ENCODE data around the gene KLHL29.

KLHL29 gene

GRCh38 chr2:23690421-23691105 lies 305.6 kb downstream of the KLHL29 start:
- Histone ChIP-seq H3K9me3 (ENCODE audit: control insufficient read depth, insufficient read depth, low read length) (no peaks in the 10 kb centered on the region), H3K4me1 (ENCODE audit: insufficient read depth, low read length) (peaks cover 6% of the 10 kb centered on the region; the same call in 1 of the 2 replicates), H3K9ac (ENCODE audit: low read depth, low read length) (no peak overlapping the region), H3K36me3 (ENCODE audit: insufficient read depth, low read length) (no peaks in the 10 kb centered on the region)

GRCh38 chr2:23691106-23691470 lies 306.1 kb downstream of the KLHL29 start:
- Histone ChIP-seq H3K36me3 (ENCODE audit: insufficient read depth, low read length) (no peaks in the 10 kb centered on the region), H3K9ac (ENCODE audit: low read depth, low read length) (no peak overlapping the region), H3K9me3 (ENCODE audit: control insufficient read depth, insufficient read depth, low read length) (no peaks in the 10 kb centered on the region), H3K4me1 (ENCODE audit: insufficient read depth, low read length) (peaks cover 6% of the 10 kb centered on the region; the same call in 1 of the 2 replicates)

GRCh38 chr2:23691565-23691964 lies 306.6 kb downstream of the KLHL29 start:
- Histone ChIP-seq H3K9me3 (ENCODE audit: control insufficient read depth, insufficient read depth, low read length) (no peaks in the 10 kb centered on the region), H3K36me3 (ENCODE audit: insufficient read depth, low read length) (no peaks in the 10 kb centered on the region), H3K4me1 (ENCODE audit: insufficient read depth, low read length) (peaks cover 6% of the 10 kb centered on the region; the same call in 1 of the 2 replicates), H3K9ac (ENCODE audit: low read depth, low read length) (no peak overlapping the region)

GRCh38 chr2:23692263-23692662 lies 307.3 kb downstream of the KLHL29 start:
- H3K36me3 ChIP-seq (ENCODE audit: insufficient read depth, low read length), result no peaks in the 10 kb centered on the region
- no peak overlapping the region for H3K9ac ChIP-seq (ENCODE audit: low read depth, low read length)
- peaks cover 6% of the 10 kb centered on the region; the same call in 1 of the 2 replicates for H3K4me1 ChIP-seq (ENCODE audit: insufficient read depth, low read length)
- no peaks in the 10 kb centered on the region for H3K9me3 ChIP-seq (ENCODE audit: control insufficient read depth, insufficient read depth, low read length)

GRCh38 chr2:23692851-23693605 lies 308.0 kb downstream of the KLHL29 start:
- H3K9ac ChIP-seq (ENCODE audit: low read depth, low read length), result no peak overlapping the region
- no peaks in the 10 kb centered on the region for H3K9me3 ChIP-seq (ENCODE audit: control insufficient read depth, insufficient read depth, low read length)
- H3K4me1 ChIP-seq (ENCODE audit: insufficient read depth, low read length), result peaks cover 6% of the 10 kb centered on the region; the same call in 1 of the 2 replicates
- H3K36me3 ChIP-seq (ENCODE audit: insufficient read depth, low read length), result no peaks in the 10 kb centered on the region

GRCh38 chr2:23693606-23693951 lies 308.6 kb downstream of the KLHL29 start:
- H3K4me1 ChIP-seq (ENCODE audit: insufficient read depth, low read length), result peaks cover 6% of the 10 kb centered on the region; the same call in 1 of the 2 replicates
- no peaks in the 10 kb centered on the region for H3K9me3 ChIP-seq (ENCODE audit: control insufficient read depth, insufficient read depth, low read length)
- no peak overlapping the region for H3K9ac ChIP-seq (ENCODE audit: low read depth, low read length)
- no peaks in the 10 kb centered on the region for H3K36me3 ChIP-seq (ENCODE audit: insufficient read depth, low read length)

- H3K4me1 ChIP-seq (ENCODE audit: insufficient read depth, low read length), result peaks cover 6% of the 10 kb centered on the region; the same call in 1 of the 2 replicates
- no peaks in the 10 kb centered on the region for H3K9me3 ChIP-seq (ENCODE audit: control insufficient read depth, insufficient read depth, low read length)
- no peak overlapping the region for H3K9ac ChIP-seq (ENCODE audit: low read depth, low read length)
- H3K36me3 ChIP-seq (ENCODE audit: insufficient read depth, low read length), result 0 out of 2 replicates have a peak, but pooled peaks cover under 1% of the 10 kb centered on the region
Measured at GRCh38 chr2:23694058-23695045, 309.4 kb downstream of the KLHL29 start.

GRCh38 chr2:23695214-23695889 lies 310.4 kb downstream of the KLHL29 start:
- Histone ChIP-seq H3K9me3 (ENCODE audit: control insufficient read depth, insufficient read depth, low read length) (no peaks in the 10 kb centered on the region), H3K36me3 (ENCODE audit: insufficient read depth, low read length) (peaks cover 5% of the 10 kb centered on the region; the same call in 1 of the 2 replicates), H3K9ac (ENCODE audit: low read depth, low read length) (no peak overlapping the region), H3K4me1 (ENCODE audit: insufficient read depth, low read length) (no peaks in the 10 kb centered on the region)

GRCh38 chr2:23695890-23696751 lies 311.1 kb downstream of the KLHL29 start:
- H3K9me3 ChIP-seq (ENCODE audit: control insufficient read depth, insufficient read depth, low read length), result no peaks in the 10 kb centered on the region
- no peak overlapping the region for H3K9ac ChIP-seq (ENCODE audit: low read depth, low read length)
- H3K36me3 ChIP-seq (ENCODE audit: insufficient read depth, low read length), result peaks cover 5% of the 10 kb centered on the region; the same call in 1 of the 2 replicates
- no peaks in the 10 kb centered on the region for H3K4me1 ChIP-seq (ENCODE audit: insufficient read depth, low read length)

- Histone ChIP-seq H3K9me3 (ENCODE audit: control insufficient read depth, insufficient read depth, low read length) (no peaks in the 10 kb centered on the region), H3K9ac (ENCODE audit: low read depth, low read length) (no peak overlapping the region), H3K36me3 (ENCODE audit: insufficient read depth, low read length) (peaks cover 5% of the 10 kb centered on the region; the same call in 1 of the 2 replicates), H3K4me1 (ENCODE audit: insufficient read depth, low read length) (no peaks in the 10 kb centered on the region)
Measured at GRCh38 chr2:23696752-23697045, 311.7 kb downstream of the KLHL29 start.

- H3K36me3 ChIP-seq (ENCODE audit: insufficient read depth, low read length), result peaks cover 5% of the 10 kb centered on the region; the same call in 1 of the 2 replicates
- no peaks in the 10 kb centered on the region for H3K9me3 ChIP-seq (ENCODE audit: control insufficient read depth, insufficient read depth, low read length)
Measured at GRCh38 chr2:23697256-23698075, 312.5 kb downstream of the KLHL29 start.

GRCh38 chr2:23698116-23698693 lies 313.2 kb downstream of the KLHL29 start:
- H3K4me1 ChIP-seq (ENCODE audit: insufficient read depth, low read length), result no peaks in the 10 kb centered on the region
- no peaks in the 10 kb centered on the region for H3K9me3 ChIP-seq (ENCODE audit: control insufficient read depth, insufficient read depth, low read length)
- H3K36me3 ChIP-seq (ENCODE audit: insufficient read depth, low read length), result peaks cover 5% of the 10 kb centered on the region; the same call in 1 of the 2 replicates
- H3K9ac ChIP-seq (ENCODE audit: low read depth, low read length), result no peak overlapping the region

More at GRCh38 chr2:23697256-23698075, 312.5 kb downstream of the KLHL29 start:
- no peaks in the 10 kb centered on the region for H3K4me1 ChIP-seq (ENCODE audit: insufficient read depth, low read length)
- no peak overlapping the region for H3K9ac ChIP-seq (ENCODE audit: low read depth, low read length)

Measured in ES-I3 (cell line).